OCI-LY7 (cell line): Measurements from ENCODE around the gene GET4. TPM values are rescaled to one million over a fixed set of nuclear protein-coding genes. Genes with fewer than 3 reads are reported as not detected.

ENCODE experiments used
- BruUV-seq: library from RNA; stranded (reverse); fragments of 400-500 nt; replicated peaks from 2 replicates; lab custom pipeline; 2021; lab: Mats Ljungman, UMichigan
- CTCF ChIA-PET: fragments of 300-600 bp; sonication (Branson Sonifier 250); formaldehyde crosslinking; loops from one replicate; lab custom pipeline; 2022; ENCODE audit warnings: antibody characterized with exemption; ENCODE audit not compliant: unreplicated experiment; lab: Charles Lee
- POLR2A ChIA-PET: fragments of 300-600 bp; sonication (Branson Sonifier 250); formaldehyde crosslinking; loops from one replicate; lab custom pipeline; 2022; ENCODE audit warnings: antibody characterized with exemption; lab: Charles Lee
- DNase-seq: peaks from one replicate; pipeline ENCODE4 v3.0.0-alpha.2; 2015; ENCODE audit warnings: low spot score
- H2AFZ ChIP-seq: fragments of 200-600 bp; sonication (generic), shearing (Covaris generic); 2 replicates; pipeline ENCODE4 v1.6.1; 2014; ENCODE audit warnings: mild to moderate bottlenecking, antibody characterized with exemption, low read length, moderate library complexity
- H3K27ac ChIP-seq: fragments of 200-600 bp; sonication (generic); 2 replicates; pipeline ENCODE4 v1.5.1; 2014; ENCODE audit warnings: mixed run types, low read depth, mild to moderate bottlenecking, moderate library complexity, low read length, inconsistent platforms; ENCODE audit not compliant: poor library complexity, severe bottlenecking
- H3K36me3 ChIP-seq: fragments of 200-600 bp; sonication (generic); 2 replicates; pipeline ENCODE4 v1.6.1; 2014; ENCODE audit warnings: mild to moderate bottlenecking, antibody characterized with exemption, low read length, moderate library complexity, mixed read lengths; ENCODE audit not compliant: insufficient read depth
- H3K4me1 ChIP-seq: fragments of 200-600 bp; sonication (generic); 2 replicates; pipeline ENCODE4 v1.5.1; 2014; ENCODE audit warnings: mild to moderate bottlenecking, low read length; ENCODE audit not compliant: insufficient read depth, poor library complexity, severe bottlenecking
- H3K4me2 ChIP-seq: fragments of 200-600 bp; sonication (generic); 2 replicates; pipeline ENCODE4 v1.6.1; 2014; ENCODE audit warnings: mild to moderate bottlenecking, low read length
- H3K4me3 ChIP-seq: fragments of 200-600 bp; sonication (generic); 2 replicates; pipeline ENCODE4 v1.5.1; 2014; ENCODE audit warnings: mild to moderate bottlenecking, low read depth, low read length; ENCODE audit not compliant: poor library complexity, severe bottlenecking
- H3K79me2 ChIP-seq: fragments of 200-600 bp; sonication (generic); 2 replicates; pipeline ENCODE4 v1.6.1; 2016; ENCODE audit warnings: low read depth, mild to moderate bottlenecking, low read length, moderate library complexity, mixed read lengths; ENCODE audit not compliant: insufficient read depth
- H3K9me2 ChIP-seq: fragments of 200-600 bp; sonication (generic); 2 replicates; pipeline ENCODE4 v1.6.1; 2016; ENCODE audit warnings: mild to moderate bottlenecking, low read length, mixed read lengths; ENCODE audit not compliant: insufficient read depth
- H3K9me3 ChIP-seq: fragments of 200-600 bp; sonication (generic); 2 replicates; pipeline ENCODE4 v1.6.1; 2014; ENCODE audit warnings: mild to moderate bottlenecking, mixed run types, low read length, mixed read lengths
- H4K20me1 ChIP-seq: fragments of 200-600 bp; sonication (generic); 2 replicates; pipeline ENCODE4 v1.6.1; 2014; ENCODE audit warnings: mild to moderate bottlenecking, antibody characterized with exemption, low read length, moderate library complexity, mixed read lengths; ENCODE audit not compliant: insufficient read depth
- CTCF ChIP-seq: fragments of 200-600 bp; sonication (generic); conservative IDR thresholded peaks from 2 replicates; pipeline ENCODE4 v1.5.1; 2014; ENCODE audit warnings: mild to moderate bottlenecking, antibody characterized with exemption, low read length, moderate library complexity, mixed read lengths
- EZH2phosphoT487 ChIP-seq: fragments of 200-600 bp; sonication (generic); IDR thresholded peaks from 2 replicates; pipeline ENCODE4 v1.6.1; 2018; ENCODE audit warnings: low read depth, borderline replicate concordance, mild to moderate bottlenecking, mixed run types, antibody characterized with exemption, low read length, moderate library complexity, mixed read lengths
- intact Hi-C: fragments of 100-400 bp; cut with micrococcal nuclease; formaldehyde crosslinking; loops from one replicate; pipeline ENCODE4 v1.10.0; 2022; ENCODE audit not compliant: unreplicated experiment
- total RNA-seq, 2 experiments: library from RNA; depleted of rRNA in 1 of 2; stranded (reverse); fragments of >200 nt in 1 of 2; shearing (Covaris generic) in 1 of 2; gene quantifications; 2 replicates each; pipeline ENCODE4 v1.2.3, GENCODE V29; 2014 to 2022

Gene GET4
- total RNA-seq, 2 experiments from 2014 or later: 46.3 to 54.5 TPM

DNA sequence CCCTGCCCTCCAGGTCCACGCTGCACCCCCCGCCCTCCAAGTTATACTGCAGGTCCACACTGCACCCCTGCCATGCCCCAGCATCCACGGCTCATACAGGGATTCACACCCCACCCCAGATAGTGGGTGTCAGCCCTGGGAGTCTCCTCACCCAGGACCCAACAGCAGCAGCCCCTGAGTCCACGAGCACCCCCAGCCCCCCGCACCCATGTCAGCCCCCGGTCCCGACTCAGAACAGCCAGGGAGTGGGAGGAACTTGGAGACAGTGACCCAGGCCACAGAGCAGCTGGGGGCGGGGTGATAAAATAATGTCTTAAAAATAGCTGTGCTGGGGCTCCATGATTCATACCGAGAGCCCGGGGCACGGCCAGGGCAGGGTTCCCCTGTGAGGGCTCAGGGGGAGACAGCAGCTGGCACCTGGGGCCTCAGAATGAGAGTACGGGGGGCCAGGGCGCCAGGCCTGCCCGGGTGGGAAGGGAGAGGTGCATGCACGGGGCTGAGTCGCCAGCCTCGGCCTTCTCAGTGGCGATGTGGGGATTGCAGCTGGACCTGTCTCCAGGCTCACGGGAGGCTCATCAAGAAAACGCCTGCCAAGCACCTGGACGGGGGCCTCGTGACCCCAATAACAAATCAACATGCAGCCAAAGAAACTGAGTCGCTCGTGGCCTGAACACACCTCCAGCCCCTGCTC is 48.3 kb downstream of the GET4 start:
- POLR2A ChIA-PET: interaction anchor here (0.6 kb wide), 1 partner anchor 33 kb away, joined by 3 read pairs; no protein-coding TSS in a partner anchor
- intact Hi-C loops: loop anchor here (5.0 kb wide), 1 partner anchor 253 kb away; no protein-coding TSS in a partner anchor
- H3K27ac ChIP-seq: no peak overlapping the region
- CTCF ChIA-PET: no interaction called here
- peaks cover 33% of the 10 kb centered on the region for H3K4me1 ChIP-seq
- H3K79me2 ChIP-seq: no peaks in the 10 kb centered on the region
- no peaks in the 10 kb centered on the region for H3K36me3 ChIP-seq
- no peak for DNase-seq
- no peaks in the 10 kb centered on the region for H3K9me2 ChIP-seq
- H2AFZ ChIP-seq: no peak overlapping the region
- H3K9me3 ChIP-seq: no peaks in the 10 kb centered on the region
- H4K20me1 ChIP-seq: no peaks in the 10 kb centered on the region
- H3K4me3 ChIP-seq: no peak overlapping the region
- no TSS peak for BruUV-seq
- peak overlapping the region; percentile 45 for H3K4me2 ChIP-seq
- TF ChIP-seq EZH2phosphoT487: no peak
- no peak for TF ChIP-seq CTCF

GRCh38 chr7:925601-926000 is 49.2 kb downstream of the GET4 start:
- POLR2A ChIA-PET: no interaction called here
- H3K4me3 ChIP-seq: no peak overlapping the region
- DNase-seq: no peak

More at GRCh38 chr7:925601-926000, 49.2 kb downstream of the GET4 start:
- no TSS peak for BruUV-seq
- Histone ChIP-seq H3K9me3 (no peaks in the 10 kb centered on the region), H2AFZ (no peak overlapping the region), H3K9me2 (no peaks in the 10 kb centered on the region), H3K27ac (no peak overlapping the region), H4K20me1 (no peaks in the 10 kb centered on the region), H3K4me1 (peaks cover 33% of the 10 kb centered on the region), H3K79me2 (no peaks in the 10 kb centered on the region), H3K36me3 (no peaks in the 10 kb centered on the region), H3K4me2 (no peak overlapping the region)
- CTCF ChIA-PET: interaction anchor here (0.6 kb wide), 1 partner anchor 441 kb away, joined by 8 read pairs; no protein-coding TSS in a partner anchor
- TF ChIP-seq CTCF: no peak
- no peak for TF ChIP-seq EZH2phosphoT487
- intact Hi-C loops: no loop called here
